GM04503 (cell line): Measurements from ENCODE around the gene RTTN.

ENCODE experiments used
- DNase-seq: peaks from one replicate; pipeline ENCODE4 v3.0.0-alpha.2; 2012; ENCODE audit warnings: low read depth

RTTN gene

GRCh38 chr18:70197026-70197425, 8.5 kb downstream of the RTTN start:
- DNase-seq, result no peak

GRCh38 chr18:70195852-70196434, 9.5 kb downstream of the RTTN start:
- no peak for DNase-seq

- DNase-seq, result no peak
Observed at GRCh38 chr18:70195014-70195614, 10.4 kb downstream of the RTTN start.

GRCh38 chr18:70194227-70194890, 11.1 kb downstream of the RTTN start:
- no peak for DNase-seq

- DNase-seq, result no peak
Observed at GRCh38 chr18:70190529-70190928, 15.0 kb downstream of the RTTN start.

- DNase-seq, result no peak
Observed at GRCh38 chr18:70188113-70188512, 17.4 kb downstream of the RTTN start.

GRCh38 chr18:70183441-70183840, 22.0 kb downstream of the RTTN start:
- DNase-seq, result no peak

GRCh38 chr18:70182548-70182947, 22.9 kb downstream of the RTTN start:
- no peak for DNase-seq

- DNase-seq, result no peak
Observed at GRCh38 chr18:70181725-70182124, 23.8 kb downstream of the RTTN start.

- peak; percentile 63 for DNase-seq
Observed at GRCh38 chr18:70181015-70181414, 24.5 kb downstream of the RTTN start.

- DNase-seq, result no peak
Observed at GRCh38 chr18:70176537-70176936, 28.9 kb downstream of the RTTN start.

- no peak for DNase-seq
Observed at GRCh38 chr18:70175216-70175615, 30.3 kb downstream of the RTTN start.

GRCh38 chr18:70172225-70172624, 33.3 kb downstream of the RTTN start:
- DNase-seq, result no peak

- no peak for DNase-seq
Observed at GRCh38 chr18:70169747-70170146, 35.7 kb downstream of the RTTN start.

GRCh38 chr18:70166668-70167067, 38.8 kb downstream of the RTTN start:
- DNase-seq, result no peak

- no peak for DNase-seq
Observed at GRCh38 chr18:70165936-70166335, 39.6 kb downstream of the RTTN start.

GRCh38 chr18:70160073-70160678, 45.3 kb downstream of the RTTN start:
- no peak for DNase-seq

GRCh38 chr18:70158992-70159717, 46.3 kb downstream of the RTTN start:
- no peak for DNase-seq

- DNase-seq, result no peak
Observed at GRCh38 chr18:70156886-70157285, 48.6 kb downstream of the RTTN start.

GRCh38 chr18:70154591-70155194, 50.8 kb downstream of the RTTN start:
- DNase-seq, result peak; percentile 78

- DNase-seq, result no peak
Observed at GRCh38 chr18:70151614-70152013, 53.9 kb downstream of the RTTN start.

GRCh38 chr18:70149616-70150301, 55.7 kb downstream of the RTTN start:
- DNase-seq, result no peak
